ENCODE measurements around the gene FANCC. TPM values are rescaled to one million over a fixed set of nuclear protein-coding genes. Genes with fewer than 3 reads are reported as not detected.

FANCC gene
- total and polyA plus RNA-seq, 2 of the 13 experiments (the other 11 are each of a cell fraction or from before 2014, with no cell fraction given), result 7.4 to 8.6 TPM

GRCh38 chr9:95131023-95131943 is 186.2 kb downstream of the FANCC start (continued):
- no peak for TF ChIP-seq ZNF687 (CRISPR knock-in tag; IDR thresholded peaks at IDR 0.05)
- 0 out of 2 replicates have a peak, but pooled peaks have one; percentile 34 for TF ChIP-seq ZZZ3 (CRISPR knock-in tag; IDR thresholded peaks at IDR 0.05; ENCODE audit: borderline replicate concordance)
- no peak for TF ChIP-seq ARNT (IDR thresholded peaks at IDR 0.05)
- no peak for TF ChIP-seq ELK4 (CRISPR knock-in tag; IDR thresholded peaks at IDR 0.05; ENCODE audit: borderline replicate concordance)
- TF ChIP-seq ZNF768 (CRISPR knock-in tag; IDR thresholded peaks at IDR 0.05), result no peak
- TF ChIP-seq ZNF598 (CRISPR knock-in tag; IDR thresholded peaks at IDR 0.05; ENCODE audit: borderline replicate concordance), result 0 out of 2 replicates have a peak, but pooled peaks have one; percentile 29
- no peak for TF ChIP-seq FOXK2 (IDR thresholded peaks at IDR 0.05)
- no peak for TF ChIP-seq DZIP1 (CRISPR knock-in tag; IDR thresholded peaks at IDR 0.05)
- TF ChIP-seq CSRNP1 (CRISPR knock-in tag; IDR thresholded peaks at IDR 0.05), result no peak
- TF ChIP-seq HNF1B (CRISPR knock-in tag; IDR thresholded peaks at IDR 0.05), result 0 out of 2 replicates have a peak, but pooled peaks have one; percentile 52
- TF ChIP-seq FOXC1 (CRISPR knock-in tag; IDR thresholded peaks at IDR 0.05; ENCODE audit: borderline replicate concordance), result no peak
